Measurements from ENCODE around the gene F12.

Gene F12

GRCh38 chr5:177442066-177442826 is 32.9 kb upstream of the F12 start:
- no peak overlapping the region for H3K4me3 Mint-ChIP-seq
- peaks cover 28% of the 10 kb centered on the region for H3K36me3 Mint-ChIP-seq (ENCODE audit: low read depth)
- peaks cover 6% of the 10 kb centered on the region for H3K9me3 Mint-ChIP-seq
- H3K27me3 Mint-ChIP-seq (ENCODE audit: low read depth, poor library complexity): no peaks in the 10 kb centered on the region
- peaks cover 26% of the 10 kb centered on the region for H3K4me1 Mint-ChIP-seq
- no peak overlapping the region for H3K27ac Mint-ChIP-seq
- no peak for TF ChIP-seq CTCF (IDR thresholded peaks at IDR 0.05)
- DNase-seq: no peak

DNA sequence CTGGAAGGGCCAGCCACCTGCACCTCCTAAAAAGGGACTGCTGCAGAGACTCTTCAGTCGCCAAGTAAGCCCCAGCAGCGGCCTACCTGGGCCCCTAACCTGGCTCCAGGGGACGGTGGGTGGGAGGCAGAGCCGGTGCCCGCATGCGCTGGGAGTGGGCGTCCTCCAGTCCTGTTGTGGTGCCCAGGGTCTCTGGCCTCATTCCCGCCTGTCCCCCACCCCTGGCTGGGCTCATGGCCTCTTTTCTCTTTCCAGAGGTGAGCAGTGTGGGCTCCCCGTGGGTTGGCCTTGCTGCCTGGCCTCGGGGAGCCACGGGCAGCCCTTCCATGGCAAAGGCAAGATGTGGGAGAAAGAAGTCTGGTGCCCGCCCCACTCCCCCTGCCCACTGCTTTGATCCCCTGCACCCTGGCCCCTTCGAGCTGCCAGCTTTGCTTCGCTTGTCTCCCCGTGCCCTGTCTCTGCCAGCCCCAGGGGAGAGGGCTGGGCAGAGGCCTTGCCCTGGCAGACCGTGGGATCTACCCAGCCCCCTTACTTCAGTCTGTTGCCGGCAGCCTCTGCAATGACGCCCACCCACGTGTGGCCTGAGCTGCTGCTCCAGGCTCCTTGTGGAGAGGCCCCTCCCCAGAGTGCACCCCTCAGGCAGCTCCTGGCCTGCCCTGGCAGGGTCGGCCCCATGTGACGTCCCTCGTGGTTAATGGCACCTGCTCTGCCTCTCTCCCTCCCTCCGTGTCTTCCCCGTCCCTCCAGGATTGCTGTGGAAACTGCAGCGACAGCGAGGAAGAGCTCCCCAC is 31.8 kb upstream of the F12 start:
- no peak for TF ChIP-seq CTCF (IDR thresholded peaks at IDR 0.05)
- H3K4me1 Mint-ChIP-seq: peaks cover 26% of the 10 kb centered on the region
- H3K9me3 Mint-ChIP-seq: peaks cover 6% of the 10 kb centered on the region
- no peak for DNase-seq
- no peak overlapping the region for H3K4me3 Mint-ChIP-seq
- peaks cover 35% of the 10 kb centered on the region for H3K36me3 Mint-ChIP-seq (ENCODE audit: low read depth)
- H3K27ac Mint-ChIP-seq: peak overlapping the region; percentile 59
- H3K27me3 Mint-ChIP-seq (ENCODE audit: low read depth, poor library complexity): no peaks in the 10 kb centered on the region

DNA sequence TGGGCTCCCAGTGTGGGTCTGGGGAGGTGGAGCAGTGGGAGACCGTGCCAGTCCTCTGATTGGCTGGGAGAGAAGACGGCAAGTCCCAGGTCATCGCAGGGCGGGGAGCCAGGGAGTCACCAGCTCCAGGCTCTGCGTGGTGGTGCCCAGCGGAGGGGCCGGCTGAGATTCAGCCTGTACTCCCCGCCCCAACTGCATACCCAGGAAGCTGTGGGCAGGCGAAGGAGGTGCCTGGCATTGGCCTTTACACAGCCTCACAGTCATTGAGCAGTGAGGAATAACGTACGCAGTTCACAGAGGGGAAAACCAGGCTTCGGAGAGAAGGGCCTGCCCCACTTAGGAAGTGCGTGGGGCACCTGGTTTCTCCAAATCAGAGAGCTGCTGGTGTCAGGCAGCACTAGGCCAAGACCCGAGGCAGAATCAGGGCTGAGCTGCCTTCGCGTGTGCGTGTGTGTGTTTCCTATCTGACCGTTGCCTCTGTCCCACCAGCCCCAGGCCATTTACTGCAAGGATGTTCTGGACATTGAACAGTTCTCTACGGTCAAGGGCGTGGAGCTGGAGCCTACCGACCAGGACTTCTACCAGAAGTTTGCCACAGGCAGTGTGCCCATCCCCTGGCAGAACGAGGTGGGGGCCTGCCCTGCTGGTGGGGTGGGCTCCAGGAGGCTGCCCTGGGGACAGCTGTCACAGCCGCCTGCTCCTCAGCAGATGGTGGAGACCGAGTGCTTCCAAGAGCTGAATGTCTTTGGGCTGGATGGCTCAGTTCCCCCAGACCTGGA is 31.0 kb upstream of the F12 start:
- H3K9me3 Mint-ChIP-seq: peaks cover 6% of the 10 kb centered on the region
- TF ChIP-seq CTCF (IDR thresholded peaks at IDR 0.05): no peak
- no peak for DNase-seq
- H3K4me3 Mint-ChIP-seq: no peak overlapping the region
- H3K27ac Mint-ChIP-seq: peak overlapping the region; percentile 75
- H3K36me3 Mint-ChIP-seq (ENCODE audit: low read depth): peaks cover 35% of the 10 kb centered on the region
- H3K4me1 Mint-ChIP-seq: peaks cover 18% of the 10 kb centered on the region
- H3K27me3 Mint-ChIP-seq (ENCODE audit: low read depth, poor library complexity): no peaks in the 10 kb centered on the region

DNA sequence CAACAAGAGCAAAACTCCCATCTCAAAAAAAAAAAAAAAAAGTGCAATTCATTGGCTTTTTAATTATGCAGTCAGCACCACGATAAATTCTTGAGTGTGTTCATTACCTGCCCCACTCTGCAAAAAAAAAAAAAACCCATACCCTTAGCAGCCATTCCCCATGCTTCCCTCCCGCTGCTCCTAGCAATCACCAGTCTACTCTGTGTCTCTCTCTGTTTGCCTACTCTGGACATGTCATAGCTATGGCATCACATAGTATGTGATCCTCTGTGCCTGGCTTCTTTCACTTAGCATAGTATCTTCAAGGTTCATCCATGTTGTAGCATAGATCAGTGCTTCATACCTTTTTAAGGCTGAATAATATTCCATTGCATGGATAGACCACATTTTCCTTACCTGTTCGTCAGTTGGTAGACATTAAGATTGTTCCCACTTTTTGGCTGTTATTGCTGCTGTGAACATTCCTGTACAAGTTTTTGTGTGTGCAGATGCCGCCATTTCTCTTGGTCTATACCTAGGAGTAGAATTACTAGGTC is 30.2 kb upstream of the F12 start:
- peaks cover 10% of the 10 kb centered on the region for H3K4me1 Mint-ChIP-seq
- no peak overlapping the region for H3K4me3 Mint-ChIP-seq
- H3K9me3 Mint-ChIP-seq: peaks cover 6% of the 10 kb centered on the region
- no peaks in the 10 kb centered on the region for H3K27me3 Mint-ChIP-seq (ENCODE audit: low read depth, poor library complexity)
- TF ChIP-seq CTCF (IDR thresholded peaks at IDR 0.05): no peak
- no peak for DNase-seq
- peaks cover 35% of the 10 kb centered on the region for H3K36me3 Mint-ChIP-seq (ENCODE audit: low read depth)
- peak overlapping the region; percentile 75 for H3K27ac Mint-ChIP-seq

GRCh38 chr5:177438468-177438867 is 29.1 kb upstream of the F12 start:
- DNase-seq: no peak
- H3K27me3 Mint-ChIP-seq (ENCODE audit: low read depth, poor library complexity): no peaks in the 10 kb centered on the region
- no peak overlapping the region for H3K4me3 Mint-ChIP-seq
- H3K27ac Mint-ChIP-seq: no peak overlapping the region
- H3K36me3 Mint-ChIP-seq (ENCODE audit: low read depth): peaks cover 36% of the 10 kb centered on the region
- TF ChIP-seq CTCF (IDR thresholded peaks at IDR 0.05): no peak
- no peaks in the 10 kb centered on the region for H3K4me1 Mint-ChIP-seq
- peaks cover 6% of the 10 kb centered on the region for H3K9me3 Mint-ChIP-seq

Data from nephron progenitor cell (in vitro differentiated cells).